Muscle of leg (tissue), 11 donors: ENCODE results near the gene TMPRSS13. TPM values are rescaled to one million over a fixed set of nuclear protein-coding genes. Genes with fewer than 3 reads are reported as not detected.
A peak's percentile ranks its signal among the peaks of the same experiment; 100 is the strongest.

Source experiments
- DNase-seq: peaks from one replicate; pipeline ENCODE4 v3.0.0; 2013
- H3K27ac ChIP-seq: one replicate; pipeline ENCODE4 v1.5.1; 2013; ENCODE audit warnings: mild to moderate bottlenecking, low read length, control low read depth
- H3K27me3 ChIP-seq: one replicate; pipeline ENCODE4 v1.6.1; 2013; ENCODE audit warnings: low read length; ENCODE audit not compliant: control insufficient read depth, insufficient read depth
- H3K36me3 ChIP-seq: one replicate; pipeline ENCODE4 v1.6.1; 2013; ENCODE audit warnings: low read length; ENCODE audit not compliant: control insufficient read depth, insufficient read depth
- H3K4me1 ChIP-seq: one replicate; pipeline ENCODE4 v1.6.1; 2013; ENCODE audit warnings: low read length; ENCODE audit not compliant: control insufficient read depth, insufficient read depth
- H3K4me3 ChIP-seq: one replicate; pipeline ENCODE4 v1.5.1; 2013; ENCODE audit warnings: low read length, control low read depth
- H3K9me3 ChIP-seq: replicated peaks from 2 replicates; pipeline ENCODE4 v1.6.1; 2013; ENCODE audit warnings: low read depth, low read length; ENCODE audit not compliant: control insufficient read depth
- WGBS: methylation state at CpG from one replicate; pipeline ENCODE4 v1.1.5; 2013; ENCODE audit warnings: missing lambda C conversion rate; ENCODE audit not compliant: insufficient coverage; 5-methylcytosine and 5-hydroxymethylcytosine counted together
- polyA plus RNA-seq, 8 donors: library from polyadenylated mRNA; unstranded; fragments of 120-200 nt; gene quantifications; one replicate each; pipeline versions ENCODE4 v1.2.1 to v1.2.3, GENCODE V29; 2013; ENCODE audit warnings: inconsistent platforms in 1 of 8, low replicate concordance in 1 of 8; ENCODE audit not compliant: insufficient read length in 8 of 8, insufficient read depth in 1 of 8
- total RNA-seq: library from RNA; stranded (reverse); fragments of 120-200 nt; gene quantifications from one replicate; pipeline ENCODE4 v1.2.4, GENCODE V29; 2013

The TMPRSS13 gene
- total and polyA plus RNA-seq, 9 donors, result 0.05 to 1.1 (median 0.10) TPM

DNA sequence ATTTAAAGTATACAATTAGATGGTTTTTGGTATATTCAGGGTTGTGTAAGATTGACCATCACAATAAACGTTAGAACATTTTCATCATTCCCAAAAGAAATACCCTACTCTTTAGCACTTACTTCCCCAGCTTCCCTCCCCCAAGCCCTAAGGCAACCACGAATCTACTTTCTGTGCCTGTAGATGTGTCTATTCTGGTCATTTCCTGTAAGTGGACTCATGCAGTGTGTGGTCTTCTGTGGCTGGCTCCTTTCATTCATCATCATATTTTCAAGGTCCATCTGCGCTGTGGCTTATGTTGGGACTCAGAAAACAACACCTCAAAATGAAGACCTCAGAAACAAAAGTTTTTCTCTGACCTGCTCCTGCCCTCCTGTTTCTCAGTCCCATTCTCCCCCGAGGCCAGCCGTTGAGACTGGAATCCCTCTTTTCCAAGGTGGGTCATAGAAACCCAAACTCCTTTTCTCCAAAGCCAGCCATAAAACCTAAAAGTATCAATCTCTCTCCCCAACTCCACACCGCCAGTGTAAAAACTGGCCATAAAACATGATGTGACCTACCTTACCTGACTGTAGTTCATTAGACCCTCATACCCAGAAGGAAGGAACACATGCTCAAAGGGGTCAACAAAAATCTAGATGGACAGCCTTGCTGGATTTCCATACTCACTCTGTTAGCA lies 12.9 kb upstream of the TMPRSS13 start:
- Histone ChIP-seq H3K4me1 (peaks cover 7% of the 10 kb centered on the region), H3K27ac (no peak overlapping the region), H3K4me3 (no peak overlapping the region), H3K36me3 (no peaks in the 10 kb centered on the region), H3K9me3 (peaks cover 4% of the 10 kb centered on the region), H3K27me3 (no peaks in the 10 kb centered on the region)
- DNase-seq, result no peak
- WGBS, result 78% methylated on average over 5 of the region's 6 CpGs

DNA sequence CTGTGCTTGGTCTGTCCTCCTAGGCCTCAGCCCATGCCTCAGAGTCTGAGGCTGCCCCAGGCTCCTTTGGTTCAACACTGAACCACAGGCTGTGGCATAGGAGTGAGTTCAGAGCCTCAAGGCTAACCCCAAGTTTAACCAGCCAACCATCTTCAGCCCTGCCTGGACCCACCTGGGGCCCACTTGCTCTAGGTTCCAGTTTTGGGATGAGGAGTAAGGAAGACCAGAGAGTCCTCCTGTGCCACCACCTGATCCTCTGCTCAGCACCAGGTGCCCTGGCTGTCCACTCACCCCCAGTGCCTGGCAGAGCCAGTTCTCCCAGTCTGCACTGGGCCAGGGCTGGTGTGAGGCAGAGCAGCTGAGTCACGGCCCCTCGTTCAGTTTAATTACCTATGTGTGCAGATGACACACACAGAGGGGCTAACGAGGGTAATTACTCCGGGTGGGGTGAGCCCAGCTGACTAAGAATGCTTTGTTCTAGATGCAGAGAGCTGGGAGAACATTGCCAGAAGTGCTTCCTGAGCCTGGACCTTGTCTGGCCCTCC lies 12.0 kb upstream of the TMPRSS13 start:
- Histone ChIP-seq H3K9me3 (peaks cover 4% of the 10 kb centered on the region), H3K27ac (no peak overlapping the region), H3K4me1 (no peaks in the 10 kb centered on the region), H3K36me3 (no peaks in the 10 kb centered on the region), H3K4me3 (no peak overlapping the region), H3K27me3 (no peaks in the 10 kb centered on the region)
- DNase-seq, result no peak
- 65% methylated on average over 2 of the region's 4 CpGs for WGBS

DNA sequence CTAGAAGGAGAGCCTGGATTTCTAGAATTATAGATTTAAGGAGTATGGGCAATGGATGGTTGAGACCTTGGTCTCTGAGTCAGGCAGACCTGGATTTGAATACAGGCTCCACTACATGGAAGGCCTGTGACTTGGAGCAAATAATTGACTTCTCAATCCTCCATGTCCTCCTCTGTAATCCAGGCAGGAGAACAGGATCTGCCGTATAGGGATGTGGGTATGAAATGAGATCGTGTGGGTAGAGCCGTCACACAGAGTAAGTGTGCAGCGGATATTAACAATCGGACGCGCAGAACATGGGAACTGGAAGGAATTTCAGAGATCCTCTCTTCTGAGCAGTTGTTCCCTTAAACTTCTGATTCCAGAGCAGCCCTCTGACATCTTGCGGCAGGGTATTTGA lies 11.5 kb upstream of the TMPRSS13 start:
- Histone ChIP-seq H3K4me1 (no peaks in the 10 kb centered on the region), H3K27ac (no peak overlapping the region), H3K4me3 (no peak overlapping the region), H3K27me3 (no peaks in the 10 kb centered on the region), H3K9me3 (peaks cover 4% of the 10 kb centered on the region), H3K36me3 (no peaks in the 10 kb centered on the region)
- 92% methylated on average over 7 of the region's 8 CpGs for WGBS
- no peak for DNase-seq

DNA sequence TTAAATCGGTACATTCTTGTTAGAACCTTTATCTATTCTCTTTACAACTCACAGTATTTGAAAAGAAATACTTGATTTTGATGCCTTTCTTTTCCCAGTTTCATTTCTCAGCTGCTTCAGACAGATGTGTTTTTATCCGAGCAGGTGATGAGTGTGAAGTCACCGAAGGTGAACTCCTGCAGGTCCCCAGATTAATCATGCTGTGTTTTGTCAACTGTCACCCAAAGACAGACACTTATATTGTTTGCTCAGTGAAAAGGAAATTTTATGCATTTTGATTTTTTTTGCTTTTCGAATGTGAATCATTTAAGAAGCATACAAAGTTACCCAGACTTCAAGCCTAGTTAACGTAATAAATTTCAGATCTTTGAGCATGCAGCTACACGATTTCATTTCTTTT lies 7.8 kb upstream of the TMPRSS13 start:
- Histone ChIP-seq H3K9me3 (no peaks in the 10 kb centered on the region), H3K4me1 (peaks cover 18% of the 10 kb centered on the region), H3K4me3 (no peak overlapping the region), H3K27ac (no peak overlapping the region), H3K36me3 (no peaks in the 10 kb centered on the region), H3K27me3 (no peaks in the 10 kb centered on the region)
- no CpG with 5 or more reads among the region's 6 CpGs for WGBS
- DNase-seq, result no peak

DNA sequence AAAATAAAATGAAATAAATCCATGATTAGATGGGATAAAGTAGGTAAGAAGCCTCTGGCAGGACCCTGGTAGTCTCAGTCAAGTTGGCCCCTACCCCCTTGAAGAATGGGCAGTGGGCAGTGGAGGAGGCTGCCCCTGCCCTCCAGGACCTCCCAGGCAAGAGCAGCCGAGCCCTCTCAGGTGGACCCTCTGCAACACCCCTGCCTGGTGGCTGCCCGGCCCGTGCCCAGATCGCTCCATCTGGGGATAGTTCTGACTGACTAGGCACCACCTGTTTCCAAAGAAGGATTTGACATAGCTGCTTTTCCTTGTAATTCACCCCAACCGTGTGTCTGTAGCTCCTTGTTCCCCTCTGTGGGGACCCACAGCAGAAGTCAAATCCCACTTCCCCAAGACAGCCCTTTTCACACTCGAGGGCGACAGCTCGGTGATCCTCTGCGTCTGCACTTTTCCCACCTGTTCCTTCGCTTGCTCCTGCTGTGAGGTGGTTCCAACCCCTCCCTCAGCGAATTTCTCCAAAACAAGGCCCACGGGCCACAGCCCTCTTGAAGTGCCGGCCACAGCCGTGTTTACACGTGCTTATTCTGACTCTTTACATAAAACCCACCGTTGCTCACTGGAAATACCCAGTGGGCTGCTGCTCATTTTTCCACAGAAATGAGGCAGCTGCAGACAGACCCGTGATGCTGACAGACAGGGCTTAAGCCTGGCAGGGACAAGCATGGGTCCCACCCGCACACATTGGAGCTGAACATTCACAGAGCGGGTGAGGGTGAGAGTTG lies 5.5 kb upstream of the TMPRSS13 start:
- Histone ChIP-seq H3K27ac (no peak overlapping the region), H3K9me3 (no peaks in the 10 kb centered on the region), H3K36me3 (no peaks in the 10 kb centered on the region), H3K4me1 (peaks cover 36% of the 10 kb centered on the region), H3K27me3 (no peaks in the 10 kb centered on the region), H3K4me3 (no peak overlapping the region)
- WGBS, result 42% methylated on average over 16 of the region's 19 CpGs
- no peak for DNase-seq

DNA sequence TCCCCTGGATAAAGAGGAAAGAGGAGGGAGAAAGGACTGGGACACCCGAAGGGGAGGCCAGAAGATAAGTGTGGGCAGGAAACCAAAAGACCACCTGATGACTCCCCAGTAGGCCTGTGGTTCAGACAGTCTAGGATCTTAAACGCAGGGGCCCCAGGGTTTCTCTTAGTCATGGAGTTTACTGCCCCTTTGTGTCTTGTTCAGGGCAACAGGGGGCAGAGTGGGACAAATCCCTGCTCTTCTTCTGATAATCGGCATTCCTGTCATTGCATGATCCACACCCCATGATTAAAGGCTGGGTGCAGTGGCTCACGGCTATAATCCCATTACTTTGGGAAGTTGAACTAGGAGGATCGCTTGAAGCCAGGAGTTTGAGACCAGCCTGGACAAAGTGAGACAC lies 4.7 kb upstream of the TMPRSS13 start:
- Histone ChIP-seq H3K9me3 (no peaks in the 10 kb centered on the region), H3K4me1 (peaks cover 36% of the 10 kb centered on the region), H3K4me3 (no peak overlapping the region), H3K36me3 (no peaks in the 10 kb centered on the region), H3K27ac (no peak overlapping the region), H3K27me3 (no peaks in the 10 kb centered on the region)
- 50% methylated on average over 1 of the region's 5 CpGs for WGBS
- no peak for DNase-seq

DNA sequence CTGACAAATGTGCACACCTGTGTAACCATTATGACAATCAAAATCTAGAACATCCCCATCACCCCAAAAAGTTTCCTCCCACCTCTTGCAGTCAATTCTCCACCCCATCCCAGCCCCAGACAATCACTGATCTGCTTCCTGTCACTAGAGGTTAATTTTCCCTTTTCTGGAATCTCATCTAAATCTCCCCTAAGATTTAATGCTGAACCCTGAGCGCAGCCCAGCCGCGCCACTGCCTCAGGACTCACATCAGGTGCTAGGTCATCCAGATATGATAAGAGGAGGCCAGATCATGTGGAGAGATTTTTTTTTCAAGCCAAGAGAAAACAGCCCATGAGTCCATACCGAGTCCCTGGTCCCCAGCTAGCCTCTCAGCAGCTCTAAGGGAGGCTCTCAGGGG lies 4.3 kb upstream of the TMPRSS13 start:
- 40% methylated on average over 1 of the region's 4 CpGs for WGBS
- H3K36me3 ChIP-seq, result no peaks in the 10 kb centered on the region
- H3K4me1 ChIP-seq, result peaks cover 36% of the 10 kb centered on the region
- no peaks in the 10 kb centered on the region for H3K9me3 ChIP-seq
- DNase-seq, result no peak
- no peak overlapping the region for H3K27ac ChIP-seq
- no peaks in the 10 kb centered on the region for H3K27me3 ChIP-seq
- no peak overlapping the region for H3K4me3 ChIP-seq

DNA sequence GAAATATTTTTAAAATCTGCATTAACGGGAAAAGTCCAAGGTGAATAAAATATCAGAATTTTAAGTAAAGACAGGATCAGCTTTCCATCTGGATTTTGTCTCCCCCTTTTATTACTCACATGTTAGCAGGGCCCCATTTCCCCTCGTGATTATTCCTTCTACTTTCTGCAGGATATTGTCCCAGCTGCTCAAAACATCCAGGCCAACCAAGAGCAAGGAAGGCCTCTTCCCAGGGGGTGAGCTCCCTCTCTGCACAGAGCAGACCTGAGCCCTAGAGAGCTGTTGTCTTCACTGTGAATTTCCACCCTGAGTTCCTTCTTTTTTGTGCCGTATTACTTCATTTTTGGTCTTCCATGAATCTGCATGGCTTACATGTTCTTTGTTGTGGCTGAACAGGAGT lies 3.7 kb upstream of the TMPRSS13 start:
- H3K27me3 ChIP-seq, result peaks cover 5% of the 10 kb centered on the region
- H3K4me1 ChIP-seq, result peaks cover 36% of the 10 kb centered on the region
- H3K36me3 ChIP-seq, result no peaks in the 10 kb centered on the region
- no peaks in the 10 kb centered on the region for H3K9me3 ChIP-seq
- H3K4me3 ChIP-seq, result no peak overlapping the region
- peak overlapping the region; percentile 29 for H3K27ac ChIP-seq
- WGBS, result 21% methylated on average over 2 of the region's 3 CpGs
- peak; percentile 36 for DNase-seq

DNA sequence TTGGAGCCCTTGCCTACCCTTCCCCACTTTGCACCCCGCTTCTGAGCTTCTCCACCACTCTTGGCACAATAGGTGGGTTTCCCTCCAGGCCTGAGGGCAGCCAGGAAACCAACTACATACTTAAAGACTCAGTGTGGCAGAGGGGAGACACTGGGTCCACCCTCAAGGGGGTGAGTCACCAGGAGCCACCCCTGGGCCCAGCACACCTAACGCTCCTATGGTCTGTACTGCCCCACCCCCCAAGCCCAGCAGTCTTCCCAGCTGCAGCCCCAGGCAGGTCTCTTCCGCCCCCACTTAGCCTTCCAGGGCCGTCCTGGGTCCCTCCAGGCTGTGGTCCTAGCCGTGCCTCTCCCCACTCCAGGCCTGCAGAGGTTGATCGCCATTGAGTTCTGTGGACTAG lies 3.2 kb upstream of the TMPRSS13 start:
- DNase-seq, result no peak
- Histone ChIP-seq H3K27me3 (peaks cover 5% of the 10 kb centered on the region), H3K36me3 (no peaks in the 10 kb centered on the region), H3K4me3 (no peak overlapping the region), H3K27ac (no peak overlapping the region), H3K9me3 (no peaks in the 10 kb centered on the region), H3K4me1 (peaks cover 36% of the 10 kb centered on the region)
- 56% methylated on average over 3 of the region's 6 CpGs for WGBS

DNA sequence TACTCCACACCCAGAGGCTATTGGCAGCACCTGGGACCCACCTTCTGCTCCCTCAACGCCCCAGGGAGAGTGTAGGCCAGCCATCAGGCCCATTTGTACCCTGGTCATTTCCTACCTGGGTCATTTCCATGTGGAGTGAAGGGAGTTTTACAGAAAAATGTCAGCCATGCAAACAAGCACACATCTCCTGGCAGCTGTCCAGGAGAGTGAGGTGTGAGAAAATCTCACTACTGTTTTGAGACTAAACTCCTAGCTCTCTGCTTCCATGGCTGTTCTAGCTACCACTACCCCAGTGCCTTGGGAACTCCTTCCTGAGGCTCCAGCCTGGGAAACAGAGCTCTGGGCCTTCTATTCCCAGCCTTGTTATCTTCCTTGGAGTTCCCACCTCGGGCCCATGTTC lies 2.8 kb upstream of the TMPRSS13 start:
- DNase-seq, result no peak
- Histone ChIP-seq H3K36me3 (no peaks in the 10 kb centered on the region), H3K9me3 (no peaks in the 10 kb centered on the region), H3K4me3 (no peak overlapping the region), H3K4me1 (peaks cover 36% of the 10 kb centered on the region), H3K27me3 (peaks cover 5% of the 10 kb centered on the region), H3K27ac (no peak overlapping the region)
- WGBS, result 44% methylated on average over 1 of the region's 2 CpGs
